ENCODE results near the gene TNPO3. TPM values are rescaled to one million over a fixed set of nuclear protein-coding genes. Genes with fewer than 3 reads are reported as not detected.
"Not testable (repeated sequence)": the region's sequence is repeated elsewhere in the genome, so short reads cannot be mapped to it uniquely, and the experiment has no call there.

The TNPO3 gene
- total RNA-seq, 2 experiments from 2014 or later = 65.7 to 66.4 TPM

DNA sequence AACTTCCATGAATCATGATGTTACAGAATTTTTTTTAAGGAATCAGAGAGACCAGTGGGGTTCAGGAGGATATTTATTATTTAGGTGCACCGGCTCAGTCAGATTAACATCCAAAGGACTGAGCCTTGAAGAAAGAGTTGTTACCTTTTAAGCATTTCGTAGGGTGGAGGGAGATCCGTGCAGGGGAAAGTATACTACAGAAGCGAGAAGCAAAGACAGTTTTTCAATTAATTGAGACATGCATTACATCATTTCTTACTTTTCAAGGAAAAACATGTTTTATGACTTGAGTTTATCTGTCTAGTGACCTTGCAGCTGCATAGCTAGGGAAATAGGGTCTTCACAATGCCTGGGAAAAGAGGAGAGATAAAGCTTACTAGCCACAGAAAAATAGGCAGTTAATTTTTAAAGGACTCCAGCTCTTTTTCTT is 12.2 kb upstream of the TNPO3 start:
- H3K36me3 Mint-ChIP-seq (ENCODE audit: low read depth); DNase-seq; H3K4me1 Mint-ChIP-seq (ENCODE audit: low read depth); H3K27ac Mint-ChIP-seq; intact Hi-C loops (cut with micrococcal nuclease); H3K27me3 Mint-ChIP-seq (ENCODE audit: low read depth); H3K4me3 Mint-ChIP-seq; H3K9me3 Mint-ChIP-seq: not testable (repeated sequence)
- CTCF ChIA-PET = interaction anchor here (0.6 to 1.1 kb wide), 3 partner anchors 21 to 146 kb away, joined by 3 read pairs; no protein-coding TSS in a partner anchor

- intact Hi-C loops (cut with micrococcal nuclease) = no loop called here
- CTCF ChIA-PET = interaction anchor here (0.6 to 1.1 kb wide), 3 partner anchors 22 to 147 kb away, joined by 3 read pairs; no protein-coding TSS in a partner anchor
- Mint-ChIP-seq H3K4me1 (ENCODE audit: low read depth) (no peaks in the 10 kb centered on the region), H3K36me3 (ENCODE audit: low read depth) (no peaks in the 10 kb centered on the region), H3K27me3 (ENCODE audit: low read depth) (peaks cover 4% of the 10 kb centered on the region), H3K4me3 (no peak overlapping the region), H3K9me3 (no peaks in the 10 kb centered on the region), H3K27ac (no peak overlapping the region)
- no peak for DNase-seq
These were observed 11.6 kb upstream of the TNPO3 start for GRCh38 chr7:129066290-129067131.

GRCh38 chr7:129055861-129056464 is 1.1 kb upstream of the TNPO3 start:
- peaks cover 27% of the 10 kb centered on the region for H3K4me1 Mint-ChIP-seq (ENCODE audit: low read depth)
- no peak for DNase-seq
- intact Hi-C loops (cut with micrococcal nuclease) = loop anchor here (1.0 to 2.0 kb wide), 4 partner anchors 168 to 579 kb away; partner anchors contain the start of genes ATP6V1F, CALU and METTL2B
- no peaks in the 10 kb centered on the region for H3K9me3 Mint-ChIP-seq
- H3K27me3 Mint-ChIP-seq (ENCODE audit: low read depth) = peaks cover 3% of the 10 kb centered on the region
- CTCF ChIA-PET = interaction anchor here (3.3 kb wide), 1 partner anchor 36 kb away, joined by 14 read pairs; no protein-coding TSS in a partner anchor
- H3K36me3 Mint-ChIP-seq (ENCODE audit: low read depth) = peaks cover 10% of the 10 kb centered on the region
- H3K27ac Mint-ChIP-seq = no peak overlapping the region
- H3K4me3 Mint-ChIP-seq = peak overlapping the region; percentile 95

DNA sequence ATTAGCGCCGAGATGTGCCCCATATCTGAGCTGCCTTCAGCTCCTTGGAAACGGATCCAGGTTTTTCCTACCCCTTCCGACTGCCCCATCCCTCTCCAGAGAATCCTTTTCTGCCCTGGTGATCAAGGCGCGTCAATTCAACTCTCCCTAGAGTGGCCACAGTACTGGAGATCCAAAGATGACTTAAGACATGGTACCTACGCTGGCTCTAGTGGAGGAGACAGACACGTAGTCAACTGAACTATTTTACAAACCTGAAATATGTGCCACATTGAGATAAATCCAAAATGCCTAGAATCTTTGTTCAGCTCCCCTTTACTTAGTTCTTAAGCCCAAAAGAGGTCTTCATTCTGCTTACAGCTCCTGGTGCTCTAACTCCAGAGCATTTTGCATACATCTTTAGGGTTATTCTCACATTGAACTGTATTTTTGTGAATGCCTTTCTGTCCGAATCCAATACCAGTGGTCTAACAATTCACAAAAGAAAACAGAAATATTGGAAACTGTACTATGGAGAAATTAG is 444 bp upstream of the TNPO3 start:
- peak overlapping the region; percentile 99 for H3K27ac Mint-ChIP-seq
- peaks cover 32% of the 10 kb centered on the region for H3K4me1 Mint-ChIP-seq (ENCODE audit: low read depth)
- CTCF ChIA-PET = interaction anchor here (0.5 to 3.3 kb wide), 2 partner anchors 36 to 158 kb away, joined by 3 to 14 read pairs; no protein-coding TSS in a partner anchor

GRCh38 chr7:129053938-129054437 is 923 bp downstream of the TNPO3 start:
- H3K27me3 Mint-ChIP-seq (ENCODE audit: low read depth) = no peaks in the 10 kb centered on the region
- intact Hi-C loops (cut with micrococcal nuclease) = loop anchor here (1.0 to 2.0 kb wide), 3 partner anchors 46 to 577 kb away; partner anchors contain the start of gene METTL2B
- CTCF ChIA-PET = interaction anchor here (0.7 to 3.3 kb wide), 3 partner anchors 38 to 170 kb away, joined by 3 to 14 read pairs (median 3); no protein-coding TSS in a partner anchor
- no peak for DNase-seq
- no peaks in the 10 kb centered on the region for H3K9me3 Mint-ChIP-seq
- H3K4me3 Mint-ChIP-seq = peak overlapping the region; percentile 95
- peaks cover 22% of the 10 kb centered on the region for H3K36me3 Mint-ChIP-seq (ENCODE audit: low read depth)
- H3K4me1 Mint-ChIP-seq (ENCODE audit: low read depth) = peaks cover 42% of the 10 kb centered on the region
- peak overlapping the region; percentile 99 for H3K27ac Mint-ChIP-seq

More for the DNA sequence above, 444 bp upstream of the TNPO3 start:
- Mint-ChIP-seq H3K9me3 (no peaks in the 10 kb centered on the region), H3K36me3 (ENCODE audit: low read depth) (peaks cover 14% of the 10 kb centered on the region), H3K4me3 (peak overlapping the region; percentile 95), H3K27me3 (ENCODE audit: low read depth) (peaks cover 3% of the 10 kb centered on the region)
- no peak for DNase-seq
- intact Hi-C loops (cut with micrococcal nuclease) = loop anchor here (1.0 to 2.0 kb wide), 4 partner anchors 169 to 579 kb away; partner anchors contain the start of genes ATP6V1F, CALU and METTL2B

- CTCF ChIA-PET = no interaction called here
- no peak for DNase-seq
- intact Hi-C loops (cut with micrococcal nuclease) = no loop called here
- Mint-ChIP-seq H3K4me3 (peak overlapping the region; percentile 95), H3K9me3 (no peaks in the 10 kb centered on the region), H3K36me3 (ENCODE audit: low read depth) (peaks cover 24% of the 10 kb centered on the region), H3K27ac (no peak overlapping the region), H3K27me3 (ENCODE audit: low read depth) (no peaks in the 10 kb centered on the region), H3K4me1 (ENCODE audit: low read depth) (peaks cover 53% of the 10 kb centered on the region)
These were observed 2.5 kb downstream of the TNPO3 start for GRCh38 chr7:129052441-129052840.

DNA sequence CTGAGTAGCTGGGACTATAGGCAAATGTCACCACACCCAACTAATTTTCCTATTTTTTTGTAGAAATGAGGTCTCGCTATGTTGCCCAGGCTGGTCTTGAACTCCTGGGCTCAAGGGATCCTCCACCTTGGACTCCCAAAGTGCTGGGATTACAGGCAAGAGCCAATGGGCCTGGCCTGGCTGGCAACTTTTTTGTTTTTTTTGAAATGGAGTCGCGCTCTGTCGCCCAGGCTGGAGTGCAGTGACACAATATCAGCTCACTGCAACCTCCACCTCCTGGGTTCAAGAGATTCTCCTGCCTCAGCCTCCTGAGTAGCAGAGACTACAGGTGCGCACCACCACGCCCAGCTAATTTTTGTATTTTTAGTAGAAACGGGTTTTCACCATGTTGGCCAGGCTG is 3.5 kb downstream of the TNPO3 start:
- H3K4me3 Mint-ChIP-seq; DNase-seq; intact Hi-C loops (cut with micrococcal nuclease); CTCF ChIA-PET; H3K9me3 Mint-ChIP-seq; H3K27me3 Mint-ChIP-seq (ENCODE audit: low read depth); H3K27ac Mint-ChIP-seq: not testable (repeated sequence)
- Mint-ChIP-seq H3K36me3 (ENCODE audit: low read depth) (peaks cover 24% of the 10 kb centered on the region), H3K4me1 (ENCODE audit: low read depth) (peaks cover 63% of the 10 kb centered on the region)

DNA sequence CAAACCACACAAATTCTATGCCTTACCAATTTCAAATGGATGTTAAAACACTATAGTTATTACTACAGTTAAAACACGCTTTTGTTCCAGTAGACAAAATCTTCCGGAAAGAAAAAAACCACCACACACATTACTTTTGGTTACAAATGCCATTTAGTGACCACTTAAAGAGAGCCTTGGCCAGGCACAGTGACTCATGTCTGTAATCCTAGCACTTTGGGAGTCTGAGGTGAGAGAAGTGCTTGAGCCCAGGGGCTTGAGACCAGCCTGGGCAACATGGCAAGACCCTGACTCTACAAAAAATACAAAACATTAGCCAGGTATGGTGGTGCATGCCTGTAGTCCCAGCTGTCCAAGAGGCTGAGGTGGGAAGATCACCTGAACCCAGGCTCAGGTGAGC is 7.2 kb downstream of the TNPO3 start:
- Mint-ChIP-seq H3K4me3 (no peak overlapping the region), H3K36me3 (ENCODE audit: low read depth) (peaks cover 20% of the 10 kb centered on the region), H3K27me3 (ENCODE audit: low read depth) (no peaks in the 10 kb centered on the region), H3K9me3 (no peaks in the 10 kb centered on the region), H3K27ac (no peak overlapping the region), H3K4me1 (ENCODE audit: low read depth) (peaks cover 74% of the 10 kb centered on the region)
- CTCF ChIA-PET = no interaction called here
- intact Hi-C loops (cut with micrococcal nuclease) = no loop called here
- no peak for DNase-seq

- no peaks in the 10 kb centered on the region for H3K27me3 Mint-ChIP-seq (ENCODE audit: low read depth)
These were observed 9.2 kb downstream of the TNPO3 start for GRCh38 chr7:129045682-129046081.

DNA sequence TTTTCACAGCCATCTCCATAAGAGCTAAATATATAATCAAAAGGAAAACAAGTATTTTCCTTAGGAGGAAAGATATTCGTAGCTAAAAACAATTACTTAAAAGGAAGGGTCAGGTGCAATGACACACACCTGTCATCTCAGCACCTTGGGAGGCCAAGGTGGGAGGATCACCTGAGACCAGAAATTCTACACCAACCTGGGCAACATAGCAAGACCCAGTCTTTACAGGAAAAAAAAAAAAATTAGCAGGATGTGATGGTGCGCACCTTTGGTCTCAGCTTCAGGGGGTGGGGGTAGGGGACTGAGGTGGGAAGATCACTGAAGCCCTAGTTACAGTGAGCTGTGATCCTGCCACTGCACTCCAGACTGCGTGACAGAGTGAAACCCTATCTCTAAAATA is 11.9 kb downstream of the TNPO3 start:
- CTCF ChIA-PET = interaction anchor here (0.7 to 1.9 kb wide), 3 partner anchors 44 to 121 kb away, joined by 3 to 5 read pairs (median 4); no protein-coding TSS in a partner anchor

More at GRCh38 chr7:129045682-129046081, 9.2 kb downstream of the TNPO3 start:
- H3K9me3 Mint-ChIP-seq = no peaks in the 10 kb centered on the region
- H3K4me3 Mint-ChIP-seq = no peak overlapping the region
- H3K4me1 Mint-ChIP-seq (ENCODE audit: low read depth) = peaks cover 81% of the 10 kb centered on the region
- DNase-seq = no peak
- no peak overlapping the region for H3K27ac Mint-ChIP-seq
- intact Hi-C loops (cut with micrococcal nuclease) = no loop called here
- H3K36me3 Mint-ChIP-seq (ENCODE audit: low read depth) = peaks cover 17% of the 10 kb centered on the region
- CTCF ChIA-PET = no interaction called here

DNA sequence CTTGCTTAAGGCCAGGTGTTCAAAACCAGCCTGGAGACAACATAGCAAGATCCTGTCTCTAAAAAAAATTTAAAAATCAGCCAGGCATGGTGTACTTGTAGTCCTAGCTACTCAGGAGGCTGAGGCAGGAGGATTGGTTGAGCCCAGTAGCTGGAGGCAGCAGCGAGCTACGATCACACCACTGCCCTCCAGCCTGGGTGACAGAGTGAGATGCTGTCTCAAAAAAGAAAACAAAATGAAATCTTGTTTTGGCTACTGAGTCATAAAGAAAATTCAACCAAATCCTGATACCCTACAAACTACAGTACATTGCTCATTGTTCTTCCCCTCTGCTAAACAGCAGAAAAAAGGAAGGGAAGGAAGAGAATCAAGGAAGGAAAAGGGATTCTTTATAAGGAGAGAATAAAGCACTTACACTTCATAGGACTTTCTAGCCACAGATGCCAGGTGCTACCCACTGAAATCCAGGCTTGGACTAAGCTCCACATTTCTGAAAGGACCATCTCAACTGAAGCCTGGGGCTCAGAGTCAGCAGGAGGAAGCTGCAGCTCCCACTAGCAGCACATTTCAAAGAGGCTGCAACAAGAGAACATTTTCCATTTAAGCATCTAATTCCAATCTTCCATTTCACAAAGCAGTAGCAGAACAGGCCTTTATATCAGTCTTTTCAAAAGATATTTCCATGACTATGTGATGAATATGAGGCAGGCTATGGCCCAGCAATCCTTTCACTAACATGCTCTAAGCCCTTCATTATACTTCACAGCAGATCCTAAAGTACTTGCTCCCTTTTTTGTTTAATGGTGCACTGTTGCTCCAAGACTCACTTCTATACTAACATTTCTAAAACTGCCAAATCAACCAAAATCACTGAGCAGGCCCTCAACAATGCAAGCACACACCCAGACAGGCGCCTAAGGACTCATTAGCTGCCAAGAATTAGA is 13.5 kb downstream of the TNPO3 start:
- intact Hi-C loops (cut with micrococcal nuclease) = no loop called here
- peaks cover 54% of the 10 kb centered on the region for H3K4me1 Mint-ChIP-seq (ENCODE audit: low read depth)
- CTCF ChIA-PET = interaction anchor here (0.7 to 1.9 kb wide), 4 partner anchors 32 to 122 kb away, joined by 3 to 5 read pairs (median 4); no protein-coding TSS in a partner anchor
- no peak for DNase-seq
- H3K4me3 Mint-ChIP-seq = no peak overlapping the region
- H3K9me3 Mint-ChIP-seq = no peaks in the 10 kb centered on the region
- H3K27me3 Mint-ChIP-seq (ENCODE audit: low read depth) = no peaks in the 10 kb centered on the region
- H3K36me3 Mint-ChIP-seq (ENCODE audit: low read depth) = peaks cover 30% of the 10 kb centered on the region
- peak overlapping the region; percentile 27 for H3K27ac Mint-ChIP-seq

More for the DNA sequence above, 11.9 kb downstream of the TNPO3 start:
- Mint-ChIP-seq H3K4me1 (ENCODE audit: low read depth) (peaks cover 64% of the 10 kb centered on the region), H3K9me3 (no peaks in the 10 kb centered on the region), H3K36me3 (ENCODE audit: low read depth) (peaks cover 22% of the 10 kb centered on the region), H3K4me3 (no peak overlapping the region), H3K27ac (no peak overlapping the region), H3K27me3 (ENCODE audit: low read depth) (no peaks in the 10 kb centered on the region)
- intact Hi-C loops (cut with micrococcal nuclease) = no loop called here
- no peak for DNase-seq

All from activated naive CD4-positive, alpha-beta T cell treated with anti-CD3 and anti-CD28 coated beads for 36 hours (primary cell).